ENCODE measurements around the gene MTM1.

- TF ChIP-seq TAF1 (IDR thresholded peaks at IDR 0.05; ENCODE audit: borderline replicate concordance, low read depth, low read length), result no peak
- TF ChIP-seq POLR2A (IDR thresholded peaks at IDR 0.05; ENCODE audit: low read depth, low read length), result no peak
- TF ChIP-seq POLR2AphosphoS5 (IDR thresholded peaks at IDR 0.05; ENCODE audit: low read depth, low read length), result no peak
Measured at GRCh38 chrX:150690126-150690525, 121.7 kb downstream of the MTM1 start.
